ENCODE measurements around the gene NHEJ1.

GRCh38 chr2:219095406-219095935, 65.1 kb downstream of the NHEJ1 start:
- no peak for TF ChIP-seq CTCF (IDR thresholded peaks at IDR 0.05; ENCODE audit: low read length)
- TF ChIP-seq EZH2 (IDR thresholded peaks at IDR 0.05; ENCODE audit: borderline replicate concordance, low read length): no peak

Data from OCI-LY1 (cell line).